ENCODE results near the gene COL9A2. TPM values are rescaled to one million over a fixed set of nuclear protein-coding genes. Genes with fewer than 3 reads are reported as not detected.

Gene COL9A2
- total and polyA plus RNA-seq, 2 donors (not counting 3 experiments of a cell fraction or from before 2014, with no cell fraction given): 0.64 to 0.69 TPM

DNA sequence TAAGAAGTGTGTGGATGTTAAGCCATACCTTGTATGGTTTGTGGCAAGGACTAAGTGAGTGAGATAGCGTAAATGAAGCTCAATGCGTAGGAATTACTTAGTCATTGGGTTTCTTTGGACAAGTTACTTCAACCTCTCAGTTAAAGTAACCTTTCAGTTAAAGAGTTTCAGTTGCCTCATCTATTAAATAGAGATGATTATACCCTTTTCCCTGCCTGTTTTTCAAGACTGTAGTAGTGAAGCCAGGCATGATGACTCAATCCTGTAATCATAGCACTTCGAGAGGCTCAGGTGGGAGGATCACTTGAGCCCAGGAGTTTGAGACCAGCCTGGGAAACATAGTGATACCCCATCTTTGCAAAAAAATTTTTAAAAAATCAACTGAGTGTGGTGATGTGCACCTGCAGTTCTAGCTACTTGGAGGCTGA lies 52.7 kb downstream of the COL9A2 start:
- POLR2A ChIA-PET: no interaction called here
- peaks cover 20% of the 10 kb centered on the region for H3K79me2 ChIP-seq (ENCODE audit: control insufficient read depth, insufficient read depth, low read length)

More for the DNA sequence above, 52.7 kb downstream of the COL9A2 start:
- dilution Hi-C loops (cut with MboI; ENCODE audit: extremely low pct_ligation_motif_present, low sequenced_read_pairs) (no loop called here), intact Hi-C loops (cut with micrococcal nuclease) (no loop called here)
- DNase-seq (ENCODE audit: low read depth, low spot score): no peak
- BruUV-seq (replicated peaks): no TSS peak
- no peak overlapping the region for H3K9ac ChIP-seq (replicated peaks; ENCODE audit: extremely low read depth, insufficient read depth, low read length)
- H3K4me3 ChIP-seq (replicated peaks in 1 of 3; ENCODE audit: insufficient read depth in 1 of 3, low read depth in 1 of 3, low read length in 3 of 3): no peak overlapping the region
- H3K27me3 ChIP-seq (ENCODE audit: control insufficient read depth in 2 of 2, insufficient read depth in 2 of 2, low read length in 2 of 2): no peaks in the 10 kb centered on the region
- no peak overlapping the region for H3K27ac ChIP-seq (ENCODE audit: insufficient read depth, low read depth, low read length)
- no peak overlapping the region for H3K4me2 ChIP-seq (ENCODE audit: insufficient read depth, low read length)
- H3K9me1 ChIP-seq (replicated peaks; ENCODE audit: control insufficient read depth, extremely low read depth, insufficient read depth, low read length): no peaks in the 10 kb centered on the region
- no peaks in the 10 kb centered on the region for H3K9me3 ChIP-seq (replicated peaks; ENCODE audit: control insufficient read depth, insufficient read depth, low read length)
- H3K4me1 ChIP-seq (ENCODE audit: control insufficient read depth, extremely low read depth, insufficient read depth, low read length): no peaks in the 10 kb centered on the region
- H4K20me1 ChIP-seq (replicated peaks; ENCODE audit: control insufficient read depth, extremely low read depth, insufficient read depth, low read length): no peaks in the 10 kb centered on the region
- H3K36me3 ChIP-seq (ENCODE audit: control insufficient read depth in 2 of 2, extremely low read depth in 1 of 2, insufficient read depth in 2 of 2, low read length in 2 of 2): peaks cover 10 to 13% of the 10 kb centered on the region in 2 experiments
- H2AFZ ChIP-seq (ENCODE audit: low read depth, low read length): no peak overlapping the region
- no peak for FAIRE-seq
- TF ChIP-seq GATA2 (IDR thresholded peaks at IDR 0.05; ENCODE audit: insufficient read depth, insufficient read length, low read depth, low read length) (no peak), POLR2AphosphoS5 (IDR thresholded peaks at IDR 0.05; ENCODE audit: insufficient read depth, low read depth, low read length) (no peak), POLR2A (IDR thresholded peaks at IDR 0.05; ENCODE audit: low read depth, low read length) (no peak), EZH2 (IDR thresholded peaks at IDR 0.05; ENCODE audit: borderline replicate concordance, low read depth, low read length, severe bottlenecking) (no peak)
- TF ChIP-seq, protein P1, sequence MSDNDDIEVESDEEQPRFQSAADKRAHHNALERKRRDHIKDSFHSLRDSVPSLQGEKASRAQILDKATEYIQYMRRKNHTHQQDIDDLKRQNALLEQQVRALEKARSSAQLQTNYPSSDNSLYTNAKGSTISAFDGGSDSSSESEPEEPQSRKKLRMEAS (IDR thresholded peaks at IDR 0.05; ENCODE audit: insufficient read depth, insufficient read length): no peak
- TF ChIP-seq, protein P2, sequence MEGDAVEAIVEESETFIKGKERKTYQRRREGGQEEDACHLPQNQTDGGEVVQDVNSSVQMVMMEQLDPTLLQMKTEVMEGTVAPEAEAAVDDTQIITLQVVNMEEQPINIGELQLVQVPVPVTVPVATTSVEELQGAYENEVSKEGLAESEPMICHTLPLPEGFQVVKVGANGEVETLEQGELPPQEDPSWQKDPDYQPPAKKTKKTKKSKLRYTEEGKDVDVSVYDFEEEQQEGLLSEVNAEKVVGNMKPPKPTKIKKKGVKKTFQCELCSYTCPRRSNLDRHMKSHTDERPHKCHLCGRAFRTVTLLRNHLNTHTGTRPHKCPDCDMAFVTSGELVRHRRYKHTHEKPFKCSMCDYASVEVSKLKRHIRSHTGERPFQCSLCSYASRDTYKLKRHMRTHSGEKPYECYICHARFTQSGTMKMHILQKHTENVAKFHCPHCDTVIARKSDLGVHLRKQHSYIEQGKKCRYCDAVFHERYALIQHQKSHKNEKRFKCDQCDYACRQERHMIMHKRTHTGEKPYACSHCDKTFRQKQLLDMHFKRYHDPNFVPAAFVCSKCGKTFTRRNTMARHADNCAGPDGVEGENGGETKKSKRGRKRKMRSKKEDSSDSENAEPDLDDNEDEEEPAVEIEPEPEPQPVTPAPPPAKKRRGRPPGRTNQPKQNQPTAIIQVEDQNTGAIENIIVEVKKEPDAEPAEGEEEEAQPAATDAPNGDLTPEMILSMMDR (IDR thresholded peaks at IDR 0.05; ENCODE audit: extremely low read depth in 1 of 2, insufficient read depth in 1 of 2, low read depth in 1 of 2, low read length in 2 of 2): no peak
- CTCF ChIA-PET: interaction anchor here (0.9 to 1.2 kb wide), 2 partner anchors 51 to 140 kb away, joined by 3 read pairs; no protein-coding TSS in a partner anchor
